HepG2 (cell line): Measurements from ENCODE around the gene TNFAIP3. TPM values are rescaled to one million over a fixed set of nuclear protein-coding genes. Genes with fewer than 3 reads are reported as not detected.

Experiments used
- ATAC-seq: fragments of 200-7000 bp; cut with Tn5 transposase; 3 replicates; pipeline ENCODE4 v1.9.1; 2020; ENCODE audit warnings: mild to moderate bottlenecking, moderate library complexity
- BruUV-seq: library from RNA; stranded (reverse); fragments of 400-500 nt; replicated peaks from 2 replicates; lab custom pipeline; 2021; lab: Mats Ljungman, UMichigan
- CTCF ChIA-PET: fragments of 300-600 bp; formaldehyde crosslinking; extraction: SDS; loops from one replicate; lab custom pipeline; 2021; ENCODE audit warnings: low total read pairs, inconsistent platforms, low intra/inter-chr PET ratio; lab: Yijun Ruan, JAX
- POLR2A ChIA-PET: fragments of 350-600 bp; sonication (Branson Sonifier 250); formaldehyde crosslinking; loops from one replicate; lab custom pipeline; 2020; ENCODE audit warnings: antibody characterized with exemption, inconsistent platforms; lab: Yijun Ruan, JAX
- DNase-seq: peaks from one replicate; pipeline ENCODE4 v3.0.0-alpha.2; 2015; ENCODE audit warnings: low spot score
- FAIRE-seq: peaks from 3 replicates; lab custom pipeline; 2011; peaks lifted over from hg19 to GRCh38; lab: Jason Lieb, UNC
- H2AFZ ChIP-seq: one replicate; pipeline ENCODE4 v1.6.1; 2011; ENCODE audit warnings: low read length, inconsistent platforms
- H3K27ac ChIP-seq: fragments of 300-600 bp; 3 replicates; pipeline ENCODE4 v1.8.0; 2011; ENCODE audit warnings: mixed run types, mild to moderate bottlenecking, mixed read lengths, low read length, inconsistent platforms; ENCODE audit not compliant: insufficient read depth; ENCODE audit errors: extremely low read length
- H3K27me3 ChIP-seq, 2 experiments: fragments of 200-600 bp in 1 of 2; 2 replicates in 1 of 2; 3 replicates in 1 of 2; pipeline versions ENCODE4 v1.6.0 to v1.8.0; 2011; ENCODE audit warnings: low read length in 2 of 2, mild to moderate bottlenecking in 2 of 2, moderate library complexity in 2 of 2, inconsistent platforms in 1 of 2; ENCODE audit not compliant: insufficient read depth in 2 of 2, control insufficient read depth in 1 of 2
- H3K36me3 ChIP-seq, 2 experiments: fragments of 200-600 bp in 1 of 2; replicated peaks in 1 of 2; 2 replicates in 1 of 2; 3 replicates in 1 of 2; pipeline versions ENCODE4 v1.5.1 to v1.8.0; 2011; ENCODE audit warnings: low read length in 2 of 2, inconsistent platforms in 1 of 2; ENCODE audit not compliant: insufficient read depth in 2 of 2, control insufficient read depth in 1 of 2
- H3K4me1 ChIP-seq: 2 replicates; pipeline ENCODE4 v1.5.1; 2012; ENCODE audit warnings: low read length, inconsistent platforms; ENCODE audit not compliant: insufficient read depth
- H3K4me2 ChIP-seq: 2 replicates; pipeline ENCODE4 v1.6.0; 2011; ENCODE audit warnings: low read depth, low read length, inconsistent platforms
- H3K4me3 ChIP-seq, 3 experiments: fragments of 200-600 bp in 1 of 3; sonication (generic), shearing (Covaris generic) in 1 of 3; replicated peaks in 1 of 3; 2 replicates each; pipeline ENCODE4 v1.5.1; 2011 to 2016; ENCODE audit warnings: low read length in 3 of 3, inconsistent platforms in 2 of 3, low read depth in 2 of 3, mild to moderate bottlenecking in 2 of 3, control low read depth in 1 of 3, mixed read lengths in 1 of 3; ENCODE audit not compliant: insufficient read depth in 1 of 3
- H3K79me2 ChIP-seq: one replicate; pipeline ENCODE4 v1.6.1; 2011; ENCODE audit warnings: low read length, inconsistent platforms; ENCODE audit not compliant: insufficient read depth
- H3K9ac ChIP-seq: 2 replicates; pipeline ENCODE4 v1.6.0; 2011; ENCODE audit warnings: mild to moderate bottlenecking, low read depth, low read length, inconsistent platforms; ENCODE audit not compliant: insufficient read depth
- H3K9me3 ChIP-seq: 2 replicates; pipeline ENCODE4 v1.5.1; 2012; ENCODE audit warnings: mild to moderate bottlenecking, low read length
- H4K20me1 ChIP-seq: 2 replicates; pipeline ENCODE4 v1.6.0; 2011; ENCODE audit warnings: inconsistent platforms, mild to moderate bottlenecking, low read length, moderate library complexity; ENCODE audit not compliant: insufficient read depth
- BRCA1 ChIP-seq: sonication (generic); formaldehyde crosslinking; IDR thresholded peaks from 2 replicates; pipeline ENCODE4 v1.4.0; 2020; ENCODE audit warnings: missing genetic modification reagents
- DPF2 ChIP-seq: sonication (generic); formaldehyde crosslinking; IDR thresholded peaks from 2 replicates; pipeline ENCODE4 v1.4.0; 2020; ENCODE audit warnings: mild to moderate bottlenecking, low read depth, missing genetic modification reagents, borderline replicate concordance
- FOXK2 ChIP-seq: fragments of 450-650 bp; IDR thresholded peaks from 2 replicates; pipeline ENCODE4 v1.6.1; 2016
- FOXP1 ChIP-seq, 2 experiments: fragments of 450-650 bp in 1 of 2; IDR thresholded peaks; 2 replicates each; pipeline ENCODE4 v1.6.1; 2017 to 2018; ENCODE audit warnings: antibody characterized with exemption in 1 of 2
- MLLT10 ChIP-seq: sonication (generic); formaldehyde crosslinking; IDR thresholded peaks from 2 replicates; pipeline ENCODE4 v1.4.0; 2020; ENCODE audit warnings: missing genetic modification reagents
- POLR2A ChIP-seq, 2 experiments: IDR thresholded peaks; 2 replicates each; pipeline ENCODE4 v1.6.1; 2011; ENCODE audit warnings: low read depth in 2 of 2, low read length in 2 of 2, mild to moderate bottlenecking in 1 of 2, moderate library complexity in 1 of 2; ENCODE audit not compliant: insufficient read depth in 1 of 2
- RBFOX2 ChIP-seq: fragments of 200-400 bp; formaldehyde crosslinking; IDR thresholded peaks from 2 replicates; pipeline ENCODE4 v1.6.1; 2017; ENCODE audit warnings: low read depth, mild to moderate bottlenecking, low read length
- SNAI1 ChIP-seq: sonication (generic); formaldehyde crosslinking; IDR thresholded peaks from 2 replicates; pipeline ENCODE4 v1.5.0; 2020; ENCODE audit warnings: mild to moderate bottlenecking, missing genetic modification reagents, borderline replicate concordance
- SYNCRIP ChIP-seq: fragments of 200-400 bp; formaldehyde crosslinking; IDR thresholded peaks from 2 replicates; pipeline ENCODE4 v1.6.1; 2018; ENCODE audit warnings: mild to moderate bottlenecking, low read depth, low read length; ENCODE audit not compliant: insufficient read depth
- ZBTB42 ChIP-seq: sonication (generic); formaldehyde crosslinking; IDR thresholded peaks from 2 replicates; pipeline ENCODE4 v1.5.0; 2020; ENCODE audit warnings: mild to moderate bottlenecking, missing genetic modification reagents
- ZBTB46 ChIP-seq: sonication (generic); formaldehyde crosslinking; IDR thresholded peaks from 2 replicates; pipeline ENCODE4 v1.4.0; 2020; ENCODE audit warnings: mild to moderate bottlenecking, missing genetic modification reagents, borderline replicate concordance
- ZNF484 ChIP-seq: sonication (generic); formaldehyde crosslinking; IDR thresholded peaks from 2 replicates; pipeline ENCODE4 v1.5.1; 2020; ENCODE audit warnings: mild to moderate bottlenecking, low read depth, missing genetic modification reagents, borderline replicate concordance
- ZNF549 ChIP-seq: sonication (generic); formaldehyde crosslinking; IDR thresholded peaks from 2 replicates; pipeline ENCODE4 v1.5.0; 2020; ENCODE audit warnings: missing genetic modification reagents
- ZNF768 ChIP-seq: sonication (generic); formaldehyde crosslinking; IDR thresholded peaks from 2 replicates; pipeline ENCODE4 v1.4.0; 2020; ENCODE audit warnings: missing genetic modification reagents
- WGBS: methylation state at CpG from one replicate; pipeline ENCODE4 v1.1.6; 2017; ENCODE audit warnings: low lambda C conversion rate; 5-methylcytosine and 5-hydroxymethylcytosine counted together
- in situ Hi-C: cut with HindIII; loops from 2 replicates; pipeline ENCODE4 v1.10.0; 2017; ENCODE audit warnings: low pct_unique_long_range_greater_than_20kb; ENCODE audit not compliant: extremely low pct_ligation_motif_present
- intact Hi-C: fragments of 100-400 bp; cut with micrococcal nuclease; formaldehyde crosslinking; loops from one replicate; pipeline ENCODE4 v1.10.0; 2022; ENCODE audit not compliant: unreplicated experiment
- polyA plus RNA-seq, 8 experiments: library from polyadenylated mRNA; depleted of rRNA in 3 of 8; stranded (reverse) in 7 of 8; unstranded in 1 of 8; fragments of >200 nt; fragmentation: Illumina TruSeq in 4 of 8; extraction: Trizol in 4 of 8; gene quantifications; 2 replicates each; pipeline versions ENCODE4 v1.2.1 to v1.2.3, GENCODE V29; 2011 to 2016; ENCODE audit warnings: low read depth in 4 of 8, missing spikeins in 1 of 8, mixed read lengths in 1 of 8; ENCODE audit not compliant: insufficient read depth in 1 of 8
- total RNA-seq, 5 experiments: library from RNA; depleted of rRNA; stranded (reverse); fragments of >200 nt; fragmentation: Illumina TruSeq; extraction: Trizol; gene quantifications; 2 replicates each; pipeline ENCODE4 v1.2.3, GENCODE V29; 2016; ENCODE audit warnings: low read depth in 1 of 5
- TF ChIP-seq, protein P1 (sequence below): sonication (generic); formaldehyde crosslinking; IDR thresholded peaks from 2 replicates; pipeline ENCODE4 v1.4.0; 2020; ENCODE audit warnings: missing genetic modification reagents

TNFAIP3 gene
- total and polyA plus RNA-seq, 2 of the 13 experiments (the other 11 are each of a cell fraction or from before 2014, with no cell fraction given): 28.2 to 47.1 TPM

DNA sequence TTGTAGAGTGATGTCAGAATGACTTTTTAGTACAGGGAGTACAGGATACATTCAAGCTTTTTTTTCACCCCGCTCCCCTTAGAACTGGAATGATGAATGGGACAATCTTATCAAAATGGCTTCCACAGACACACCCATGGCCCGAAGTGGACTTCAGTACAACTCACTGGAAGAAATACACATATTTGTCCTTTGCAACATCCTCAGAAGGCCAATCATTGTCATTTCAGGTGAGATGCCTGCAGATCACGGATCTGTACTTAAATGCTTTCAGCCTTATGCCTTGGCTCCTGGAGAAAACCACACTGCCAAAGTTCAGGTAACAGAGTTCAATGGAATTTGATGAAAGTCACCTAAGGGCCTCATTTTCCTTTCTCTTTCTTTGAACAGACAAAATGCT, 8.5 kb downstream of the TNFAIP3 start:
- H3K9ac ChIP-seq: no peak overlapping the region
- H3K27me3 ChIP-seq: no peaks in the 10 kb centered on the region
- H3K27ac ChIP-seq: no peak overlapping the region
- peaks cover 63% of the 10 kb centered on the region for H3K79me2 ChIP-seq
- no peak overlapping the region for H2AFZ ChIP-seq
- in situ Hi-C loops (no loop called here), intact Hi-C loops (no loop called here)
- H3K4me1 ChIP-seq: peaks cover 53% of the 10 kb centered on the region
- no peaks in the 10 kb centered on the region for H3K9me3 ChIP-seq
- ChIA-PET POLR2A (no interaction called here), CTCF (no interaction called here)
- peaks cover 52 to 91% of the 10 kb centered on the region in 2 experiments for H3K36me3 ChIP-seq
- TF ChIP-seq, protein P1, sequence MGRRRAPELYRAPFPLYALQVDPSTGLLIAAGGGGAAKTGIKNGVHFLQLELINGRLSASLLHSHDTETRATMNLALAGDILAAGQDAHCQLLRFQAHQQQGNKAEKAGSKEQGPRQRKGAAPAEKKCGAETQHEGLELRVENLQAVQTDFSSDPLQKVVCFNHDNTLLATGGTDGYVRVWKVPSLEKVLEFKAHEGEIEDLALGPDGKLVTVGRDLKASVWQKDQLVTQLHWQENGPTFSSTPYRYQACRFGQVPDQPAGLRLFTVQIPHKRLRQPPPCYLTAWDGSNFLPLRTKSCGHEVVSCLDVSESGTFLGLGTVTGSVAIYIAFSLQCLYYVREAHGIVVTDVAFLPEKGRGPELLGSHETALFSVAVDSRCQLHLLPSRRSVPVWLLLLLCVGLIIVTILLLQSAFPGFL: no peak
- 0 out of 2 replicates have a peak, but pooled peaks have one; percentile 42 for TF ChIP-seq ZBTB42
- peak; percentile 67 for TF ChIP-seq RBFOX2
- 0 out of 4 replicates have a peak, but pooled peaks of 1 of the 2 experiments have one; percentile 7 for TF ChIP-seq POLR2A (IDR thresholded peaks at IDR 0.05; ENCODE audit: insufficient read depth in 1 of 2, low read depth in 2 of 2, low read length in 2 of 2)
- WGBS: 94% methylated on average over 3 of the region's 3 CpGs
- no peak overlapping the region for H3K4me2 ChIP-seq
- H4K20me1 ChIP-seq: peaks cover 58% of the 10 kb centered on the region
- no peak for ATAC-seq
- DNase-seq: no peak
- FAIRE-seq: no peak
- no TSS peak for BruUV-seq
- H3K4me3 ChIP-seq: no peak overlapping the region

DNA sequence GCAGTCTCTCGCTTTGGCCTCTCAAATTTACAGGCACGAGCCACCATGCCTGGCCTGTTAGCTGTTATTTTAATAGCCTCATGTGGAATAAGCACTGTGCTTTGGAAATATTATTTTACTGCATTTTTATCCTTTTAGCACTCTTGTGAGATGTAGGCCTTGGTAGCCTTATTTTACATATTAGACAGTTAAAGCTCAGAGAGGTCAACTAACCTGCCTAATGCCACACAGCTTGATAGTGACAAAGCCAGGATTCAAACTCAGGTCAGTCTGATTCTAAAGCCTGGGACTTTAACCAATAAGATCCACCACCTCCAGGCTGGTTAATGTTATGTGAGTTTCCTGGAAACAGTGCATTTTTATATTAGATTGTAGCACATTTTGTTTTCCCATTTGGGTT, 9.5 kb downstream of the TNFAIP3 start:
- H3K79me2 ChIP-seq: peaks cover 53% of the 10 kb centered on the region
- peaks cover 43% of the 10 kb centered on the region for H3K4me1 ChIP-seq
- no peak overlapping the region for H2AFZ ChIP-seq
- H3K27me3 ChIP-seq: no peaks in the 10 kb centered on the region
- peaks cover 59 to 91% of the 10 kb centered on the region in 2 experiments for H3K36me3 ChIP-seq
- peaks cover 57% of the 10 kb centered on the region for H4K20me1 ChIP-seq
- no peak overlapping the region for H3K4me2 ChIP-seq
- H3K9ac ChIP-seq: no peak overlapping the region
- intact Hi-C loops (no loop called here), in situ Hi-C loops (no loop called here)
- BruUV-seq: no TSS peak
- no peak overlapping the region for H3K4me3 ChIP-seq
- ATAC-seq: no peak
- ChIA-PET POLR2A (no interaction called here), CTCF (interaction anchor here (1.5 kb wide), 1 partner anchor 172 kb away, joined by 3 read pairs; no protein-coding TSS in a partner anchor)
- H3K9me3 ChIP-seq: no peaks in the 10 kb centered on the region
- FAIRE-seq: no peak
- 100% methylated on average over 2 of the region's 2 CpGs for WGBS
- no peak overlapping the region for H3K27ac ChIP-seq
- no peak for DNase-seq
- TF ChIP-seq RBFOX2 (no peak), SYNCRIP (no peak), DPF2 (no peak), ZNF484 (CRISPR knock-in tag) (no peak), FOXP1 (IDR thresholded peaks at IDR 0.05) (no peak), FOXP1 (CRISPR knock-in tag; IDR thresholded peaks at IDR 0.05) (no peak), ZNF549 (no peak), ZBTB46 (CRISPR knock-in tag) (no peak), MLLT10 (CRISPR knock-in tag) (no peak), SNAI1 (CRISPR knock-in tag) (no peak), ZNF768 (peak; percentile 80; the same call in 1 of the 2 replicates), BRCA1 (CRISPR knock-in tag) (0 out of 2 replicates have a peak, but pooled peaks have one; percentile 43), FOXK2 (no peak)
